GM23248 (cell line): ENCODE data around the gene HDAC4.

ENCODE experiments used
- EZH2 ChIP-seq: fragments of 200-600 bp; sonication (generic); IDR thresholded peaks from 2 replicates; pipeline ENCODE4 v1.6.1; 2018; ENCODE audit warnings: antibody characterized with exemption, mild to moderate bottlenecking; ENCODE audit not compliant: insufficient read depth, poor library complexity, severe bottlenecking
- EZH2phosphoT487 ChIP-seq: fragments of 200-600 bp; sonication (generic); IDR thresholded peaks from 2 replicates; pipeline ENCODE4 v1.6.1; 2018; ENCODE audit warnings: antibody characterized with exemption, moderate library complexity, mild to moderate bottlenecking, low read depth; ENCODE audit not compliant: insufficient read depth

DNA sequence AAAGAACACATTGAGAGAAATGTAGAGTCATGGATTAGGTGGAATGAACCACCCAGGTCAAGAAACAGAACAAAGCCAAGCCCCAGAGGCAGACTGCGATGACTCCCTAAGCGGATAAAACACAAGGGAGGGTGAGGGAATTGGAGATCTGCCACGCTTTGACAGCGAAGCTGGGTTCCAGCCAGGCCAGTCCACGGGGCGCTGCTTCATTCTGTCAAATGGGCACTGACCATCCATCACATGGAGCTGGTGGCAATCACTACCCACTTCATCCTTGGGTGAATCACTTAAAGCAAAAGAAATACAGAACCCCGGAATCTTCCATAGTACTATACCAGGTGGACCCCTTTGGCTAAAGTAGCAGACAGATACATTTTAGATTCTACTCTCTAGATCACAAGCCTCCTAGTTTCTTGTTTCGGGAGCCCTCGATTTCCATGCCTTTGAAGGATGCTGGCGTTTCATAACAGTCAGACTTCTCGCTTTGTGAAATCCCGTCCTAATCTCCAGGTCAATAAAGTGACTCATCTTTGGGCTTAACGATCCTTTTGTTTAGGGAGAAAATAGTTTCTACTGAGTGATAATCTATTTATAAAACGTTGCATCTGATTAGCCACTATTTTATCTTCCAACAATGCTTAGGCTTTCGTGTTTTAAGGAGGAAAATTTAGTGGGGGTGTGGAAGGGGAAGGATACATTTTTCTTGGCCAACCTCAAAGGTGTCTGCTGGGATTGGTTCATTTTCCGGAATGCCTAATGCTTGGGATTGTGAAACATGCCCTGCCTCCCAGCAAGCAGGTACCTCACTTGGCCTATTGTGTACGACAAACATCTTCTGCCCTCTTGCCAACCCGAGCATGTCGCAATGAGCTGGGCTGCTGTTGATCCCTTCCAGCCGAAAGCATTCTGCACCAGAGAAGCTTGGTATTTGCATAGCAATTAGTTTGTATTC lies 44.1 kb upstream of the HDAC4 start:
- TF ChIP-seq EZH2phosphoT487 (no peak), EZH2 (no peak)
